GM23338 (cell line): ENCODE data around the gene TGFB3. TPM values are rescaled to one million over a fixed set of nuclear protein-coding genes. Genes with fewer than 3 reads are reported as not detected.

Source experiments
- ATAC-seq: fragments of 200-7000 bp; cut with Tn5 transposase; 3 replicates; pipeline ENCODE4 v1.9.1; 2020
- DNase-seq: peaks from one replicate; pipeline ENCODE4 v3.0.0-alpha.2; 2015; ENCODE audit warnings: low spot score
- H2AFZ ChIP-seq: fragments of 200-600 bp; sonication (generic); 2 replicates; pipeline ENCODE4 v1.8.0; 2016; ENCODE audit warnings: antibody characterized with exemption, mild to moderate bottlenecking, moderate library complexity
- H3F3A ChIP-seq: fragments of 200-600 bp; sonication (generic); replicated peaks from 2 replicates; pipeline ENCODE4 v1.8.0; 2017; ENCODE audit warnings: antibody characterized with exemption, mixed run types, low read depth
- H3K27ac ChIP-seq: fragments of 200-600 bp; sonication (generic); 2 replicates; pipeline ENCODE4 v1.6.1; 2016; ENCODE audit warnings: low read depth
- H3K27me3 ChIP-seq: fragments of 200-600 bp; sonication (generic); 2 replicates; pipeline ENCODE4 v1.8.0; 2016; ENCODE audit warnings: mild to moderate bottlenecking, mixed run types, moderate library complexity; ENCODE audit not compliant: insufficient read depth
- H3K36me3 ChIP-seq: fragments of 200-600 bp; sonication (generic); 2 replicates; pipeline ENCODE4 v1.8.0; 2016; ENCODE audit warnings: mild to moderate bottlenecking; ENCODE audit not compliant: insufficient read depth
- H3K4me1 ChIP-seq: fragments of 200-600 bp; sonication (generic); 2 replicates; pipeline ENCODE4 v1.8.0; 2016; ENCODE audit warnings: mild to moderate bottlenecking, moderate library complexity; ENCODE audit not compliant: insufficient read depth
- H3K4me2 ChIP-seq: fragments of 200-600 bp; sonication (generic); 2 replicates; pipeline ENCODE4 v1.7.1; 2017; ENCODE audit warnings: mixed run types
- H3K4me3 ChIP-seq: fragments of 200-600 bp; sonication (generic); 2 replicates; pipeline ENCODE4 v1.6.1; 2016; ENCODE audit warnings: mixed run types
- H3K79me2 ChIP-seq: fragments of 200-600 bp; sonication (generic); replicated peaks from 2 replicates; pipeline ENCODE4 v1.8.0; 2017; ENCODE audit warnings: mild to moderate bottlenecking; ENCODE audit not compliant: insufficient read depth
- H3K9me2 ChIP-seq: fragments of 200-600 bp; sonication (generic); 2 replicates; pipeline ENCODE4 v1.8.0; 2017; ENCODE audit not compliant: insufficient read depth
- H4K20me1 ChIP-seq: fragments of 200-600 bp; sonication (generic); replicated peaks from 2 replicates; pipeline ENCODE4 v1.8.0; 2017; ENCODE audit warnings: mild to moderate bottlenecking; ENCODE audit not compliant: insufficient read depth
- H3K27ac Mint-ChIP-seq: 2 replicates; pipeline ENCODE4 v1.8.0; 2020; ENCODE audit warnings: inconsistent platforms, mild to moderate bottlenecking, moderate library complexity, mixed read lengths
- H3K27me3 Mint-ChIP-seq: 3 replicates; pipeline ENCODE4 v1.8.0; 2022; ENCODE audit warnings: low read depth, mild to moderate bottlenecking, moderate library complexity, mixed read lengths, inconsistent platforms; ENCODE audit not compliant: insufficient read depth, poor library complexity
- H3K36me3 Mint-ChIP-seq: 3 replicates; pipeline ENCODE4 v1.8.0; 2021; ENCODE audit warnings: low read depth, mild to moderate bottlenecking, inconsistent platforms, moderate library complexity, mixed read lengths
- H3K4me1 Mint-ChIP-seq: 3 replicates; pipeline ENCODE4 v1.8.0; 2020; ENCODE audit warnings: mild to moderate bottlenecking, inconsistent platforms, mixed read lengths
- H3K4me3 Mint-ChIP-seq: 3 replicates; pipeline ENCODE4 v1.8.0; 2021; ENCODE audit warnings: moderate library complexity, mild to moderate bottlenecking, inconsistent platforms, mixed read lengths
- H3K9me3 Mint-ChIP-seq: 3 replicates; pipeline ENCODE4 v1.8.0; 2020; ENCODE audit warnings: moderate library complexity, mild to moderate bottlenecking, inconsistent platforms, mixed read lengths
- CREB1 ChIP-seq: fragments of 250-450 bp; sonication (Bioruptor Pico); IDR thresholded peaks from 2 replicates; pipeline ENCODE4 v1.5.0; 2020; ENCODE audit warnings: low read depth, mild to moderate bottlenecking, moderate library complexity
- EZH2 ChIP-seq: fragments of 200-600 bp; sonication (generic); IDR thresholded peaks from one replicate; pipeline ENCODE4 v1.8.0; 2017; ENCODE audit warnings: antibody characterized with exemption, mild to moderate bottlenecking, low read depth; ENCODE audit not compliant: unreplicated experiment
- EZH2phosphoT487 ChIP-seq: fragments of 200-600 bp; sonication (generic); IDR thresholded peaks from one replicate; pipeline ENCODE4 v1.8.1; 2018; ENCODE audit warnings: antibody characterized with exemption; ENCODE audit not compliant: unreplicated experiment
- NANOG ChIP-seq: IDR thresholded peaks from 2 replicates; pipeline ENCODE4 v1.6.1; 2016; ENCODE audit warnings: antibody characterized with exemption, borderline replicate concordance
- POLR2AphosphoS5 ChIP-seq: IDR thresholded peaks from 2 replicates; pipeline ENCODE4 v1.6.1; 2016; ENCODE audit warnings: antibody characterized with exemption, low read depth
- STAT1 ChIP-seq: IDR thresholded peaks from one replicate; pipeline ENCODE4 v1.6.1; 2016; ENCODE audit warnings: antibody characterized with exemption; ENCODE audit not compliant: unreplicated experiment
- ZNF331 ChIP-seq: fragments of 250-450 bp; sonication (Bioruptor Pico); IDR thresholded peaks from 2 replicates; pipeline ENCODE4 v1.5.0; 2020; ENCODE audit warnings: low read depth, mild to moderate bottlenecking, moderate library complexity
- long read RNA-seq: library from polyadenylated mRNA; unstranded; transcript quantifications from one replicate; pipeline ENCODE4 v2.0.0, GENCODE V29; 2020; ENCODE audit not compliant: unreplicated experiment
- polyA plus RNA-seq: library from polyadenylated mRNA; unstranded; fragments of >200 nt; fragmentation: Nextera tagmentation; extraction: Ambion mirVana; gene quantifications from 2 replicates; pipeline ENCODE4 v1.2.1, GENCODE V29; 2016
- total RNA-seq: library from RNA; depleted of rRNA; stranded (reverse); fragments of >200 nt; shearing (Covaris generic); gene quantifications from 2 replicates; pipeline ENCODE4 v1.2.3, GENCODE V29; 2014; rRNA removed
- TF ChIP-seq, protein P1 (sequence below), 2 experiments: fragments of 200-600 bp in 1 of 2; sonication (generic) in 1 of 2; conservative IDR thresholded peaks; 2 replicates each; pipeline versions ENCODE4 v1.5.1 to v1.6.1; 2016 to 2017; ENCODE audit warnings: antibody characterized with exemption in 2 of 2, low read depth in 2 of 2, mild to moderate bottlenecking in 2 of 2, moderate library complexity in 1 of 2
- TF ChIP-seq, protein P2 (sequence below): IDR thresholded peaks from 2 replicates; pipeline ENCODE4 v1.6.1; 2016; ENCODE audit warnings: antibody characterized with exemption

The TGFB3 gene
- total RNA-seq (0.17 and 0.35 TPM in 2 replicates), polyA plus RNA-seq (0.50 and 0.87 TPM in 2 replicates)
- long read RNA-seq, result 0 reads

DNA sequence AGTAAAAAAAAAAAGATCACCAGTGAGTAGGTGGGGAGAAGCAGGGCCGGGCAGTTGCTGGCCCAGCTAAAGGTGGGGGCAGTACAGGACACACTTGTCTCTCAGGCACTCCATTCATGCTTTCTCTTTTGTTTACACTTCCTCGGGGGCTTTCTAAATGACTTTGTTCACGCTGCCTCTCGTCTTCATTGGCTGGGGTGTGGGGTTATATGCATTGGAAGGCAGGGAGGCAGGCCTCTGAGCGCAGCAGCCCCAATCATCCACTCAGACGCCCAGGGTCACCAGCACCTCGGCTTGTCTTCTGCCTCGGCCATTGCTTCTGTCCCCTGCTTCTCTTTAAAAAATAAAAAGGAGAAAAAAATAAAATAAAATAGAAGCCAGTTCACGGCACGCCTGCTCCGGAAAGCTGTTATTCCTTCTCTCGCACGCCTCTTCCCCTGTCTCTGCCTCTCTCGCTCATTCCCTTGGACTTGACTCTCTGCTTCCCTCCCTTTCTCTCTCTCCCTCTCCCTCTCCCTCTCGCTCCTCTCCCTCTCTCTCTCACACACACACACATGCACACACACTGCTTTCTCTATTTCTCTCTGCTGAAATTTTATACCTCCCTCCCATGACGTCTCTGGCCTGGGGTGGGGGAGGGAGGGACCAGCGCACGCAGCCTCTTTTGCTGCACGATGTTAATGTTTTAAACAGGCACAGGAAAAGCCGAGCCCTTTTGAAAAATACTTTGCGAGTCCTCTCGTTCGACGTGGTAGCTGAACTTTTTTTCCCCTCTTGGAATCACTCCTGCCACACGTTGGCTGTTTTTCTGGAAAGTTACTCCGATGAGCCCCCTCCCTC, at the start of gene TGFB3:
TSS of gene TGFB3 (minus strand) at position 570 of the 840 bp plus-strand sequence. CDS start 1,102 bp downstream, outside the sequence.
- Histone ChIP-seq H3K27ac (no peak within 1 kb of the TSS), H3K36me3 (no peaks in the 10 kb centered on the region), H3K79me2 (peaks cover 4% of the 10 kb centered on the region; the same call in 1 of the 2 replicates), H4K20me1 (no peaks in the 10 kb centered on the region; the same call in 1 of the 2 replicates), H3K4me2 (peak within 1 kb of the TSS; percentile 96), H3K4me1 (peaks cover 28% of the 10 kb centered on the region), H3F3A (0 out of 2 replicates have a peak, but pooled peaks cover 2% of the 10 kb centered on the region), H2AFZ (peak within 1 kb of the TSS; percentile 97), H3K4me3 (peak within 1 kb of the TSS; percentile 97), H3K9me2 (no peaks in the 10 kb centered on the region), H3K27me3 (peaks cover 38% of the 10 kb centered on the region)
- H3K36me3 Mint-ChIP-seq, result no peaks in the 10 kb centered on the region
- peak within 1 kb of the TSS; percentile 84 for H3K4me3 Mint-ChIP-seq
- TF ChIP-seq EZH2phosphoT487 (no peak), POLR2AphosphoS5 (peak; percentile 32; the same call in 1 of the 2 replicates), CREB1 (CRISPR knock-in tag) (peak; percentile 15; the same call in 1 of the 2 replicates), EZH2 (no peak), STAT1 (no peak)
- TF ChIP-seq, protein P1, sequence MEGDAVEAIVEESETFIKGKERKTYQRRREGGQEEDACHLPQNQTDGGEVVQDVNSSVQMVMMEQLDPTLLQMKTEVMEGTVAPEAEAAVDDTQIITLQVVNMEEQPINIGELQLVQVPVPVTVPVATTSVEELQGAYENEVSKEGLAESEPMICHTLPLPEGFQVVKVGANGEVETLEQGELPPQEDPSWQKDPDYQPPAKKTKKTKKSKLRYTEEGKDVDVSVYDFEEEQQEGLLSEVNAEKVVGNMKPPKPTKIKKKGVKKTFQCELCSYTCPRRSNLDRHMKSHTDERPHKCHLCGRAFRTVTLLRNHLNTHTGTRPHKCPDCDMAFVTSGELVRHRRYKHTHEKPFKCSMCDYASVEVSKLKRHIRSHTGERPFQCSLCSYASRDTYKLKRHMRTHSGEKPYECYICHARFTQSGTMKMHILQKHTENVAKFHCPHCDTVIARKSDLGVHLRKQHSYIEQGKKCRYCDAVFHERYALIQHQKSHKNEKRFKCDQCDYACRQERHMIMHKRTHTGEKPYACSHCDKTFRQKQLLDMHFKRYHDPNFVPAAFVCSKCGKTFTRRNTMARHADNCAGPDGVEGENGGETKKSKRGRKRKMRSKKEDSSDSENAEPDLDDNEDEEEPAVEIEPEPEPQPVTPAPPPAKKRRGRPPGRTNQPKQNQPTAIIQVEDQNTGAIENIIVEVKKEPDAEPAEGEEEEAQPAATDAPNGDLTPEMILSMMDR (conservative IDR thresholded peaks at IDR 0.05; ENCODE audit: low read depth in 2 of 2), result no peak
- ATAC-seq (peak; percentile 17), DNase-seq (peak; percentile 61)
- H3K9me3 Mint-ChIP-seq, result no peaks in the 10 kb centered on the region; the same call in 2 of the 3 replicates
- no peak within 1 kb of the TSS for H3K27ac Mint-ChIP-seq
- peaks cover 40% of the 10 kb centered on the region for H3K4me1 Mint-ChIP-seq
- peaks cover 26% of the 10 kb centered on the region for H3K27me3 Mint-ChIP-seq

DNA sequence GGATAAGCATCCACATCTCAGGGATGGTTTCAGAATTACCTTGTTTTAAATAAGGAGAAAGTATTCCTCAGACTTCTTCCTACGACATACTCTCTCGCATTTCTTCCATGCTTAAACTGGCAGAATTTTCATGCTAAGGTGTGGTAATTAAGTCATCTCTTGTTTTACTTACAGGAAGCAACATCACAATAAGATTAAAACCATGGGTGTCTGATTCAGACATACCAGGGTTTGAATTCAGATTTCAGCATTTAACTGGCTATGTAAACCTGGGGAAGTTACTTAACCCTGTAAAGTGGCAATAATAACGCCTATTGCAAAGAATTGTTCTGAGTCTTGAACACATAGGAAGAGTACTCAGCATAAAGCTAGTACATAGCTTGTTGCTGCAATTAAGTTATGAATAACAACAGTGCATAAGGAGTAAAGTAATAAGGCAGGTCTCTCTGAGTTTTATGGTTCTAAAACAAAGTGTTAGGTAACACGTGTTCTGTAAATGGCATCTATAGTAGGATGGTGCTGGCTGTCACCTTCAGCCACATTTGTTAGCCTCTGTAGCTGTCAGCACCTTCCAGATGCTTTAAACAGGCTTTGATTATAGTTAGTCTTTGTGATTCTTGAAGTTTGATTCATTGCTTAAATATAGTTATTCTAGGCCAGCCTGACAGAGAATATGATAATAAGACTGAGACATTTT, 42.6 kb upstream of the TGFB3 start:
- Histone ChIP-seq H3K79me2 (no peaks in the 10 kb centered on the region), H3K4me2 (peak overlapping the region; percentile 52), H3K36me3 (no peaks in the 10 kb centered on the region), H3K4me3 (no peak overlapping the region), H3F3A (no peaks in the 10 kb centered on the region), H4K20me1 (no peaks in the 10 kb centered on the region), H3K27me3 (no peaks in the 10 kb centered on the region), H3K4me1 (peaks cover 15% of the 10 kb centered on the region), H2AFZ (no peak overlapping the region), H3K27ac (no peak overlapping the region), H3K9me2 (no peaks in the 10 kb centered on the region)
- peaks cover 16% of the 10 kb centered on the region for H3K4me1 Mint-ChIP-seq
- H3K9me3 Mint-ChIP-seq, result 0 out of 3 replicates have a peak, but pooled peaks cover 3% of the 10 kb centered on the region
- DNase-seq (no peak), ATAC-seq (no peak)
- no peaks in the 10 kb centered on the region for H3K27me3 Mint-ChIP-seq
- peaks cover 26% of the 10 kb centered on the region; the same call in 2 of the 3 replicates for H3K36me3 Mint-ChIP-seq
- H3K4me3 Mint-ChIP-seq, result no peak overlapping the region
- H3K27ac Mint-ChIP-seq, result no peak overlapping the region
- TF ChIP-seq POLR2AphosphoS5 (no peak), EZH2phosphoT487 (no peak), CREB1 (CRISPR knock-in tag) (no peak), ZNF331 (CRISPR knock-in tag) (no peak), NANOG (no peak)
- TF ChIP-seq, protein P2, sequence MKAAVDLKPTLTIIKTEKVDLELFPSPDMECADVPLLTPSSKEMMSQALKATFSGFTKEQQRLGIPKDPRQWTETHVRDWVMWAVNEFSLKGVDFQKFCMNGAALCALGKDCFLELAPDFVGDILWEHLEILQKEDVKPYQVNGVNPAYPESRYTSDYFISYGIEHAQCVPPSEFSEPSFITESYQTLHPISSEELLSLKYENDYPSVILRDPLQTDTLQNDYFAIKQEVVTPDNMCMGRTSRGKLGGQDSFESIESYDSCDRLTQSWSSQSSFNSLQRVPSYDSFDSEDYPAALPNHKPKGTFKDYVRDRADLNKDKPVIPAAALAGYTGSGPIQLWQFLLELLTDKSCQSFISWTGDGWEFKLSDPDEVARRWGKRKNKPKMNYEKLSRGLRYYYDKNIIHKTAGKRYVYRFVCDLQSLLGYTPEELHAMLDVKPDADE, result no peak
- TF ChIP-seq, protein P1 (conservative IDR thresholded peaks at IDR 0.05; ENCODE audit: low read depth in 2 of 2), result no peak
